ENCODE measurements around the gene WDR11.

GRCh38 chr10:120810298-120810697, 40.9 kb upstream of the WDR11 start:
- TF ChIP-seq POLR2AphosphoS5 (IDR thresholded peaks at IDR 0.05; ENCODE audit: low read depth, low read length) (no peak), EZH2phosphoT487 (IDR thresholded peaks at IDR 0.05; ENCODE audit: borderline replicate concordance) (no peak), CTCF (IDR thresholded peaks at IDR 0.05 in 2 of 3, conservative IDR thresholded peaks at IDR 0.05 in 1 of 3; ENCODE audit: borderline replicate concordance in 1 of 3, insufficient read depth in 1 of 3, low read depth in 2 of 3, low read length in 2 of 3) (no peak), YY1 (IDR thresholded peaks at IDR 0.05; ENCODE audit: extremely low read depth, insufficient replicate concordance, low read depth, low read length) (no peak), POLR2A (IDR thresholded peaks at IDR 0.05; ENCODE audit: borderline replicate concordance, extremely low read depth, insufficient read depth, insufficient read length) (no peak), SIN3A (IDR thresholded peaks at IDR 0.05; ENCODE audit: low read depth) (no peak), ZNF274 (IDR thresholded peaks at IDR 0.05; ENCODE audit: low read depth, low read length) (no peak), EZH2 (IDR thresholded peaks at IDR 0.05) (no peak), SP1 (IDR thresholded peaks at IDR 0.05; ENCODE audit: low read depth) (no peak), JUND (IDR thresholded peaks at IDR 0.05) (no peak), ZBTB33 (IDR thresholded peaks at IDR 0.05; ENCODE audit: extremely low read depth, insufficient replicate concordance, low read length) (no peak)

Measured in HCT116 (cell line).